A549 (cell line): Measurements from ENCODE around the gene LGALS7. TPM values are rescaled to one million over a fixed set of nuclear protein-coding genes. Genes with fewer than 3 reads are reported as not detected.
A peak's percentile ranks its signal among the peaks of the same experiment; 100 is the strongest.
"Not testable (repeated sequence)": the region's sequence is repeated elsewhere in the genome, so short reads cannot be mapped to it uniquely, and the experiment has no call there.

Experiments
- ATAC-seq, 2 experiments: fragments of 200-7000 bp in 1 of 2; fragments of >200 bp in 1 of 2; cut with Nextera tagmentation in 1 of 2; cut with Tn5 transposase in 1 of 2; 3 replicates each; pipeline versions ENCODE4 v1.8.0 to v1.9.1; 2018 to 2020; ENCODE audit warnings: mild to moderate bottlenecking in 1 of 2, moderate library complexity in 1 of 2
- CTCF ChIA-PET: fragments of 300-600 bp; sonication (Branson Sonifier 250); formaldehyde crosslinking; extraction: SDS; loops from one replicate; lab custom pipeline; 2021; ENCODE audit warnings: antibody characterized with exemption, inconsistent platforms; lab: Yijun Ruan, JAX
- POLR2A ChIA-PET: fragments of 350-600 bp; formaldehyde crosslinking; extraction: SDS; loops from one replicate; lab custom pipeline; 2021; ENCODE audit warnings: antibody characterized with exemption, inconsistent platforms; lab: Yijun Ruan, JAX
- DNase-seq, 2 experiments: peaks; one replicate each; pipeline versions ENCODE4 v3.0.0 to v3.0.0-alpha.2; 2011 to 2016; ENCODE audit warnings: low read depth in 1 of 2, low spot score in 1 of 2
- FAIRE-seq: peaks from 2 replicates; lab custom pipeline; 2011; peaks lifted over from hg19 to GRCh38; lab: Jason Lieb, UNC
- H3K27ac ChIP-seq, 2 experiments: fragments of >200 bp; sonication (Bioruptor Twin); formaldehyde crosslinking; 3 replicates each; pipeline ENCODE4 v1.5.1; 2016 to 2017
- H3K4me1 ChIP-seq: fragments of >200 bp; sonication (Bioruptor Twin); formaldehyde crosslinking; 3 replicates; pipeline ENCODE4 v1.6.1; 2016
- H3K4me2 ChIP-seq: fragments of >200 bp; sonication (Bioruptor Twin); formaldehyde crosslinking; 3 replicates; pipeline ENCODE4 v1.6.1; 2016
- H3K4me3 ChIP-seq: fragments of >200 bp; sonication (Bioruptor Twin); formaldehyde crosslinking; 3 replicates; pipeline ENCODE4 v1.5.1; 2016
- H3K9me3 ChIP-seq: fragments of >200 bp; sonication (Bioruptor Twin); formaldehyde crosslinking; 3 replicates; pipeline ENCODE4 v1.6.1; 2016
- CEBPB ChIP-seq, 2 experiments: fragments of >200 bp in 1 of 2; sonication (Bioruptor Twin) in 1 of 2; formaldehyde crosslinking in 1 of 2; IDR thresholded peaks; 2 replicates each; pipeline ENCODE4 v1.6.1; 2012 to 2016
- EP300 ChIP-seq, 2 experiments: fragments of >200 bp; sonication (Bioruptor Twin); formaldehyde crosslinking; IDR thresholded peaks; 2 replicates in 1 of 2; 3 replicates in 1 of 2; pipeline ENCODE4 v1.6.1; 2016 to 2017
- FOSL2 ChIP-seq, 2 experiments: fragments of 450-650 bp in 1 of 2; fragments of >200 bp in 1 of 2; sonication (Bioruptor Twin) in 1 of 2; formaldehyde crosslinking; IDR thresholded peaks; 2 replicates each; pipeline versions ENCODE4 v1.5.0 to v1.6.1; 2016 to 2020; ENCODE audit warnings: mild to moderate bottlenecking in 1 of 2, moderate library complexity in 1 of 2
- GATA3 ChIP-seq: IDR thresholded peaks from 2 replicates; pipeline ENCODE4 v1.6.1; 2012; ENCODE audit warnings: borderline replicate concordance
- HOXB13 ChIP-seq: fragments of 250-450 bp; sonication (Bioruptor Pico); IDR thresholded peaks from 2 replicates; pipeline ENCODE4 v1.5.0; 2020; ENCODE audit warnings: low read depth, mild to moderate bottlenecking, moderate library complexity
- JUNB ChIP-seq: fragments of >200 bp; sonication (Bioruptor Twin); formaldehyde crosslinking; IDR thresholded peaks from 2 replicates; pipeline ENCODE4 v1.6.1; 2016
- KDM1A ChIP-seq: fragments of 200-600 bp; sonication (generic); IDR thresholded peaks from 2 replicates; pipeline ENCODE4 v1.6.1; 2016; ENCODE audit warnings: low read depth, mild to moderate bottlenecking
- MAFK ChIP-seq: fragments of 450-650 bp; IDR thresholded peaks from 2 replicates; pipeline ENCODE4 v1.6.1; 2014; ENCODE audit not compliant: partially characterized antibody
- MAZ ChIP-seq: fragments of 150-350 bp; IDR thresholded peaks from 2 replicates; pipeline ENCODE4 v1.6.1; 2014; ENCODE audit warnings: antibody characterized with exemption, low read depth, low read length, borderline replicate concordance
- POLR2AphosphoS2 ChIP-seq: conservative IDR thresholded peaks from 2 replicates; pipeline ENCODE4 v1.6.1; 2012; ENCODE audit warnings: low read length, improper control_type of control experiment, inconsistent platforms
- RCOR1 ChIP-seq: fragments of 150-350 bp; IDR thresholded peaks from 2 replicates; pipeline ENCODE4 v1.6.1; 2014; ENCODE audit warnings: antibody characterized with exemption, low read length, low read depth
- TP53 ChIP-seq: fragments of 250-450 bp; sonication (Bioruptor Pico); IDR thresholded peaks from 2 replicates; pipeline ENCODE4 v1.5.0; 2021; ENCODE audit warnings: mild to moderate bottlenecking, moderate library complexity
- ZC3H11A ChIP-seq: fragments of 450-650 bp; IDR thresholded peaks from 2 replicates; pipeline ENCODE4 v1.6.1; 2014; ENCODE audit warnings: antibody characterized with exemption, mild to moderate bottlenecking
- WGBS: methylation state at CpG from one replicate; pipeline ENCODE4 v1.1.6; 2017; ENCODE audit errors: missing lambda C conversion rate; 5-methylcytosine and 5-hydroxymethylcytosine counted together
- polyA plus RNA-seq, 4 experiments: library from polyadenylated mRNA; depleted of rRNA in 3 of 4; stranded (reverse); fragments of >200 nt; fragmentation: RNase III in 1 of 4; extraction: RNeasy Plus Mini Kit Qiagen cat#74134 plus additional on column Dnase treatment in 1 of 4; gene quantifications; 2 replicates in 3 of 4; 3 replicates in 1 of 4; pipeline ENCODE4 v1.2.3, GENCODE V29; 2011 to 2017
- TF ChIP-seq, protein P1 (sequence below): IDR thresholded peaks from 2 replicates; pipeline ENCODE4 v1.6.1; 2012
- TF ChIP-seq, protein P2 (sequence below): IDR thresholded peaks from 2 replicates; pipeline ENCODE4 v1.6.1; 2012; ENCODE audit warnings: low read depth, borderline replicate concordance
- TF ChIP-seq, protein P3 (sequence below): IDR thresholded peaks from 2 replicates; pipeline ENCODE4 v1.6.1; 2012
- TF ChIP-seq, protein P4 (sequence below): fragments of 200-600 bp; sonication (generic); IDR thresholded peaks from 2 replicates; pipeline ENCODE4 v1.6.1; 2016; ENCODE audit warnings: antibody characterized with exemption, mild to moderate bottlenecking, moderate library complexity
- TF ChIP-seq, protein P5 (sequence below): fragments of 150-350 bp; IDR thresholded peaks from 2 replicates; pipeline ENCODE4 v1.6.1; 2014; ENCODE audit warnings: low read depth, mild to moderate bottlenecking, low read length

The LGALS7 gene
- polyA plus RNA-seq, 2 of the 4 experiments (the other 2 are of a cell fraction): not detected

DNA sequence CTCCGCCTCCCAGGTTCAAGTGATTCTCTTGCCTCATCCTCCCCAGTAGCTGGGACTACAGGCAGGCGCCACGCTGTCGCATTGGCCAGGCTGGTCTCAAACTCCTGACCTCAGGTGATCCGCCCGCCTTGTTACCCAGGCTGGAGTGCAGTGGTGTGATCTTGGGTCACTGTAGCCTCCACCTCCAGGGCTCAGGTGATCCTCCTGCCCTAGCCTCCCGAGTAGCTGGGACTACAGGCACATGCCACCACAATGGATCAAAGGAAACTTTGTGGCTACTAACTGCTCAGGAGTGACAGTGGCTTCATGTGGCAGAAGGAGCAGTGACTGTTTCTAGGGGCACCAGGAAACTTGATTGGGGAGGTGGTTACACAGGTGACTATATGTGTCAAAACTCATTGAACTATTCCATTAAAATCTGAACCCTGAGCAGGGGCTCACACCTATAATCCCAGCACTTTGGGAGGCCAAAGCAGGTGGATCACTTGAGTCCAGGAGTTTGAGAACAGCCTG, 11.9 kb upstream of the LGALS7 start (continued):
- no peak for TF ChIP-seq TP53
- TF ChIP-seq, protein P1, sequence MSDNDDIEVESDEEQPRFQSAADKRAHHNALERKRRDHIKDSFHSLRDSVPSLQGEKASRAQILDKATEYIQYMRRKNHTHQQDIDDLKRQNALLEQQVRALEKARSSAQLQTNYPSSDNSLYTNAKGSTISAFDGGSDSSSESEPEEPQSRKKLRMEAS: no peak

DNA sequence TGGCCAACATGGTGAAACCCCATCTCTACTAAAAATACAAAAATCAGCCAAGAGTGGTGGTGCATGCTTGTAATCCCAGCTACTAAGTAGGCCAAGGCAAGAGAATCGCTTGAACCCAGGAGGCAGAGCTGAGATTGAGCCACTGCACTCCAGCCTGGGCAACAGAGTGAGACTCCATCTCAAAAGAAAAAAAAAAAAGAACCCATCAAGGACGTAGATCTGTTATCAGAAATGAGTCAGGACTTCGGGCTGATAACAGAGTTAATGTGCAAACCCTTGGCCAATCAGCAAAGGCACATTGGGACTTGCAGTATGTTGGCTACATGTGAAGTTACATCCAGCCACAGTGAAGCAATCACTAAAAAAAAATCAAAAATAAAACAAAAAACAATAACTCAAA, 10.9 kb upstream of the LGALS7 start:
- peak; percentile 80 to 81 for DNase-seq

DNA sequence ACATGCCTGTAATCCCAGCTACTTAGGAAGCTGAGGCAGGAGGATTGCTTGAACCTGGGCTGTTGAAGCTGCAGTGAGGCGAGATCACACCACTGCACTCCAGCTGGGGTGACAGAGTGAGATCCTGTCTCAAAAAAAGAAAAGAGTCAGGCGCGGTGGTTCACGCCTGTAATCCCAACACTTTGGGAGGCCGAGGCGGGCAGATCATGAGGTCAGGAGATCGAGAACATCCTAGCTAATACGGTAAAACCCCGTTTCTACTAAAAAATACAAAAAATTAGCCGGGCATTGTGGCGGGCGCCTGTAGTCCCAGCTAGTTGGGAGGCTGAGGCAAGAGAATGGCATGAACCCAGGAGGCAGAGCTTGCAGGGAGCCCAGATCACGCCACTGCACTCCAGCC, 8.9 kb upstream of the LGALS7 start:
- H3K9me3 ChIP-seq, H3K27ac ChIP-seq, H3K4me2 ChIP-seq, ATAC-seq, DNase-seq, FAIRE-seq, H3K4me3 ChIP-seq, H3K4me1 ChIP-seq: not testable (repeated sequence)
- ChIA-PET CTCF (interaction anchor here (0.7 to 2.2 kb wide), 6 partner anchors 13 to 95 kb away, joined by 3 to 12 read pairs (median 3); no protein-coding TSS in a partner anchor), POLR2A (interaction anchor here (0.6 to 0.7 kb wide), 2 partner anchors 118 to 120 kb away, joined by 3 to 4 read pairs; partner anchors contain the start of gene NFKBIB)
- WGBS: 89% methylated on average over 13 of the region's 13 CpGs

More for the DNA sequence above, 10.9 kb upstream of the LGALS7 start:
- H3K4me3 ChIP-seq: no peak overlapping the region
- peak overlapping the region; percentile 22 to 59 for H3K27ac ChIP-seq
- FAIRE-seq: peak; percentile 96
- CTCF ChIA-PET: interaction anchor here (0.6 to 2.1 kb wide), 8 partner anchors 9 to 149 kb away, joined by 3 to 12 read pairs (median 4); partner anchors contain the start of genes MRPS12 and SARS2
- peak; percentile 90 for TF ChIP-seq GATA3
- TF ChIP-seq RCOR1: no peak
- TF ChIP-seq TP53: no peak
- peak; percentile 28; the same call in 1 of the 2 replicates for TF ChIP-seq JUNB
- TF ChIP-seq, protein P2, sequence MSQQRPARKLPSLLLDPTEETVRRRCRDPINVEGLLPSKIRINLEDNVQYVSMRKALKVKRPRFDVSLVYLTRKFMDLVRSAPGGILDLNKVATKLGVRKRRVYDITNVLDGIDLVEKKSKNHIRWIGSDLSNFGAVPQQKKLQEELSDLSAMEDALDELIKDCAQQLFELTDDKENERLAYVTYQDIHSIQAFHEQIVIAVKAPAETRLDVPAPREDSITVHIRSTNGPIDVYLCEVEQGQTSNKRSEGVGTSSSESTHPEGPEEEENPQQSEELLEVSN: no peak
- TF ChIP-seq CEBPB (IDR thresholded peaks at IDR 0.05): peak; percentile 57 to 70; a peak in 3 of 4 replicates
- TF ChIP-seq POLR2AphosphoS2: no peak
- TF ChIP-seq EP300 (IDR thresholded peaks at IDR 0.05): no peak
- no peak for TF ChIP-seq MAZ
- TF ChIP-seq FOSL2 (IDR thresholded peaks at IDR 0.05): peak; percentile 38
- TF ChIP-seq FOSL2 (CRISPR knock-in tag; IDR thresholded peaks at IDR 0.05): peak; percentile 27; the same call in 1 of the 2 replicates
- TF ChIP-seq, protein P3, sequence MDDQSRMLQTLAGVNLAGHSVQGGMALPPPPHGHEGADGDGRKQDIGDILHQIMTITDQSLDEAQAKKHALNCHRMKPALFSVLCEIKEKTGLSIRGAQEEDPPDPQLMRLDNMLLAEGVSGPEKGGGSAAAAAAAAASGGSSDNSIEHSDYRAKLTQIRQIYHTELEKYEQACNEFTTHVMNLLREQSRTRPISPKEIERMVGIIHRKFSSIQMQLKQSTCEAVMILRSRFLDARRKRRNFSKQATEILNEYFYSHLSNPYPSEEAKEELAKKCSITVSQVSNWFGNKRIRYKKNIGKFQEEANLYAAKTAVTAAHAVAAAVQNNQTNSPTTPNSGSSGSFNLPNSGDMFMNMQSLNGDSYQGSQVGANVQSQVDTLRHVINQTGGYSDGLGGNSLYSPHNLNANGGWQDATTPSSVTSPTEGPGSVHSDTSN: no peak
- TF ChIP-seq HOXB13: no peak
- 0 out of 2 replicates have a peak, but pooled peaks have one; percentile 1 for TF ChIP-seq KDM1A
- TF ChIP-seq, protein P4, sequence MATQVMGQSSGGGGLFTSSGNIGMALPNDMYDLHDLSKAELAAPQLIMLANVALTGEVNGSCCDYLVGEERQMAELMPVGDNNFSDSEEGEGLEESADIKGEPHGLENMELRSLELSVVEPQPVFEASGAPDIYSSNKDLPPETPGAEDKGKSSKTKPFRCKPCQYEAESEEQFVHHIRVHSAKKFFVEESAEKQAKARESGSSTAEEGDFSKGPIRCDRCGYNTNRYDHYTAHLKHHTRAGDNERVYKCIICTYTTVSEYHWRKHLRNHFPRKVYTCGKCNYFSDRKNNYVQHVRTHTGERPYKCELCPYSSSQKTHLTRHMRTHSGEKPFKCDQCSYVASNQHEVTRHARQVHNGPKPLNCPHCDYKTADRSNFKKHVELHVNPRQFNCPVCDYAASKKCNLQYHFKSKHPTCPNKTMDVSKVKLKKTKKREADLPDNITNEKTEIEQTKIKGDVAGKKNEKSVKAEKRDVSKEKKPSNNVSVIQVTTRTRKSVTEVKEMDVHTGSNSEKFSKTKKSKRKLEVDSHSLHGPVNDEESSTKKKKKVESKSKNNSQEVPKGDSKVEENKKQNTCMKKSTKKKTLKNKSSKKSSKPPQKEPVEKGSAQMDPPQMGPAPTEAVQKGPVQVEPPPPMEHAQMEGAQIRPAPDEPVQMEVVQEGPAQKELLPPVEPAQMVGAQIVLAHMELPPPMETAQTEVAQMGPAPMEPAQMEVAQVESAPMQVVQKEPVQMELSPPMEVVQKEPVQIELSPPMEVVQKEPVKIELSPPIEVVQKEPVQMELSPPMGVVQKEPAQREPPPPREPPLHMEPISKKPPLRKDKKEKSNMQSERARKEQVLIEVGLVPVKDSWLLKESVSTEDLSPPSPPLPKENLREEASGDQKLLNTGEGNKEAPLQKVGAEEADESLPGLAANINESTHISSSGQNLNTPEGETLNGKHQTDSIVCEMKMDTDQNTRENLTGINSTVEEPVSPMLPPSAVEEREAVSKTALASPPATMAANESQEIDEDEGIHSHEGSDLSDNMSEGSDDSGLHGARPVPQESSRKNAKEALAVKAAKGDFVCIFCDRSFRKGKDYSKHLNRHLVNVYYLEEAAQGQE: no peak
- no peak for TF ChIP-seq MAFK
- TF ChIP-seq ZC3H11A: no peak
- TF ChIP-seq, protein P5, sequence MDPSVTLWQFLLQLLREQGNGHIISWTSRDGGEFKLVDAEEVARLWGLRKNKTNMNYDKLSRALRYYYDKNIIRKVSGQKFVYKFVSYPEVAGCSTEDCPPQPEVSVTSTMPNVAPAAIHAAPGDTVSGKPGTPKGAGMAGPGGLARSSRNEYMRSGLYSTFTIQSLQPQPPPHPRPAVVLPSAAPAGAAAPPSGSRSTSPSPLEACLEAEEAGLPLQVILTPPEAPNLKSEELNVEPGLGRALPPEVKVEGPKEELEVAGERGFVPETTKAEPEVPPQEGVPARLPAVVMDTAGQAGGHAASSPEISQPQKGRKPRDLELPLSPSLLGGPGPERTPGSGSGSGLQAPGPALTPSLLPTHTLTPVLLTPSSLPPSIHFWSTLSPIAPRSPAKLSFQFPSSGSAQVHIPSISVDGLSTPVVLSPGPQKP: no peak
- 25% methylated on average over 3 of the region's 3 CpGs for WGBS
- POLR2A ChIA-PET: no interaction called here
- ATAC-seq: peak; percentile 61; a peak in 4 of 6 replicates
- peak overlapping the region; percentile 55 for H3K4me2 ChIP-seq
- H3K4me1 ChIP-seq: peaks cover 19% of the 10 kb centered on the region
- no peaks in the 10 kb centered on the region for H3K9me3 ChIP-seq
